ENCODE results near the gene GSTT2. TPM values are rescaled to one million over a fixed set of nuclear protein-coding genes. Genes with fewer than 3 reads are reported as not detected.

The GSTT2 gene
- total and polyA plus RNA-seq, 9 of the 15 experiments (the other 6 are each of a cell fraction or from before 2014, with no cell fraction given) = not detected

DNA sequence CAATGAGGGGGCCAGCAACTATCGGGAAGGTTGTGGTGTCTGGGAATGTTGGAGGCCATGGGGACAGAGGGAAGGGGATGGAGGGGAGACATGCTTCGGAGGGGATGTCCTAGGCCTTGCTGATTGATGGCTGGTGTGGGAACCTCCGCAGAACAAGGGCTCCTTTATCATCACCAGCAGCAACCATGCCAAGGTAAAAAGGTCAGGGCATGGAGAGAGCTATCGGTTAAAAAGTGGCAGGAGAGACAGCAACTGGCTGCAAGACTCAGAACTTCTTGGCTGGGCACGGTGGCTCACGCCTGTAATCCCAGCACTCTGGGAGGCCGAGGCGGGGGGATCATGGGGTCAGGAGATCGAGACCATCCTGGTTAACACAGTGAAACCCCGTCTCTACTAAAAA lies 22.3 kb downstream of the GSTT2 start:
- no peak overlapping the region for H3K4me3 ChIP-seq
- H3K4me2 ChIP-seq (ENCODE audit: insufficient read depth, low read length) = no peak overlapping the region
- H3K36me3 ChIP-seq (ENCODE audit: control insufficient read depth, insufficient read depth, low read length) = no peaks in the 10 kb centered on the region
- POLR2A ChIA-PET = interaction anchor here (0.6 kb wide), 1 partner anchor 8 kb away, joined by 3 read pairs; no protein-coding TSS in a partner anchor
- 40% methylated on average over 8 of the region's 10 CpGs for WGBS (ENCODE audit: insufficient coverage, low coverage, missing lambda C conversion rate)
- TF ChIP-seq TAF1 (IDR thresholded peaks at IDR 0.05; ENCODE audit: control insufficient read depth, extremely low read depth, insufficient read depth, low read length, severe bottlenecking) = no peak
- no peak for TF ChIP-seq PTTG1 (tag; IDR thresholded peaks at IDR 0.05; ENCODE audit: low read depth)
- TF ChIP-seq BCOR (IDR thresholded peaks at IDR 0.05) = no peak
- no peak for TF ChIP-seq MEF2A (IDR thresholded peaks at IDR 0.05; ENCODE audit: control insufficient read depth, low read depth, low read length)
- no peak for TF ChIP-seq PTRF (tag; IDR thresholded peaks at IDR 0.05)
- TF ChIP-seq NFXL1 (CRISPR knock-in tag; IDR thresholded peaks at IDR 0.05) = no peak
- no peak for TF ChIP-seq ZNF75A (CRISPR knock-in tag; IDR thresholded peaks at IDR 0.05)
- TF ChIP-seq ZNF696 (CRISPR knock-in tag; conservative IDR thresholded peaks at IDR 0.05) = no peak
- no peak for TF ChIP-seq CREB3 (tag; conservative IDR thresholded peaks at IDR 0.05; ENCODE audit: low read depth)
- TF ChIP-seq TCF7 (IDR thresholded peaks at IDR 0.05; ENCODE audit: borderline replicate concordance) = no peak
- no peak for TF ChIP-seq XRCC5 (IDR thresholded peaks at IDR 0.05; ENCODE audit: low read depth, low read length)
- H3K4me1 ChIP-seq (replicated peaks in 1 of 2; ENCODE audit: control insufficient read depth in 2 of 2, insufficient read depth in 2 of 2, low read length in 2 of 2) = peaks cover 0 to 9% of the 10 kb centered on the region in 2 experiments; a peak in 2 of 5 replicates
- H4K20me1 ChIP-seq (replicated peaks; ENCODE audit: control insufficient read depth, insufficient read depth, low read length) = no peaks in the 10 kb centered on the region
- ATAC-seq = no peak
- H3K9me3 ChIP-seq (replicated peaks; ENCODE audit: control insufficient read depth, insufficient read depth, low read depth, low read length) = no peaks in the 10 kb centered on the region
- no peak for DNase-seq (ENCODE audit: extremely low read depth in 1 of 4, low spot score in 3 of 4)
- no peak for FAIRE-seq
- in situ Hi-C loops (cut with MboI) = no loop called here
- H3K9ac ChIP-seq (ENCODE audit: insufficient read depth in 1 of 2, low read depth in 2 of 2, low read length in 2 of 2) = no peak overlapping the region
- CTCF ChIA-PET (ENCODE audit: low intra/inter-chr PET ratio) = no interaction called here
- BruUV-seq (replicated peaks) = no TSS peak
- no peak overlapping the region for H2AFZ ChIP-seq (ENCODE audit: low read depth, low read length)
- no peaks in the 10 kb centered on the region for H3K9me1 ChIP-seq (ENCODE audit: control insufficient read depth, insufficient read depth, low read length)
- H3K27ac ChIP-seq (ENCODE audit: extremely low read depth, low read depth, low read length) = no peak overlapping the region
- H3K27me3 ChIP-seq (ENCODE audit: control insufficient read depth in 2 of 2, insufficient read depth in 2 of 2, low read length in 2 of 2) = no peaks in the 10 kb centered on the region
- intact Hi-C loops (cut with micrococcal nuclease) = no loop called here
- no peaks in the 10 kb centered on the region for H3K79me2 ChIP-seq (ENCODE audit: control insufficient read depth, insufficient read depth, low read length)

Data from K562 (cell line).